Measurements from ENCODE around the gene FOSL2. TPM values are rescaled to one million over a fixed set of nuclear protein-coding genes. Genes with fewer than 3 reads are reported as not detected.

The FOSL2 gene
- total RNA-seq, 1 donor from 2014 or later = 185 TPM

DNA sequence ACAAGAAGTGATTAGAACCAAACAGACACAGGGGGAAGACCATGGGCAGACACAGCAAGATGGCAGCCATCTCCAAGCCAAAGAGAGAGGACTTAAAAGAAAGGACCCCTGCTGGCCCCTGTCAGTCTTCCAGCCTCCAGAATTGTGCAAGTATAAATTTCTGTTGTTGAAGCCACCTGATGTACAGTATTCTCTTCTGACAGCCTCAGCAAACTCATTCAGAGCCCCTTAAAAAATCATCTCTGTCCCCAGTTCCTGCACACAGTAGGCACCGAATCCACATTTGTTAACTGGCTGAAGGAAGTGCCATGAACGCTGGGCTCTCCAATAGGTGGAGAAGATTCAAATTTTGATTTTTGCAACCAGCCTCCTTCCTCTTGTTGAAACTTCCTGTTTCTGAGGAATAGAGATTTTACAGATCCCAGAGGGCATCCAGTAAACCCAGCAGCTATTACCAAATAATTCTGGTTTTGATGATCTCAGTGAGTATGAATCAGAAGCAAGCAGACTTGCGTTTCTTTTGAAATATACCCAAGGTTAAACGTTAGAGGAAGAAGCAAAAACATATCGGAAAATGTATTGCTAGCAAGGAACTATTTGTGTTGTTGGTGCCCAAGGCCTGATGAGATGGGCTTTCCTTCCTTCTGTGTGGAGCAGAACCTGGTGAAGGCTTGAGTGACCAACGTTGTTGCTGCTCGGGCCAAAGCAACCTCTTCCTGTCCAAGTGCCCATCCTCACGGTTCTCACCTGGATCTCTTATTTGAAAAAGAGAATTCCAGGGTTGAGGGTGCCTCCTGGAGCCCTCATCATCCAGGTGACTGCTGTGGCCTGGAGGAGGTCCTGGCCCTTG lies 55.5 kb downstream of the FOSL2 start:
- Histone ChIP-seq H3K27me3 (no peaks in the 10 kb centered on the region), H3K4me3 (no peak overlapping the region), H3K9me3 (no peaks in the 10 kb centered on the region), H3K36me3 (no peaks in the 10 kb centered on the region), H3K27ac (peak overlapping the region in 1 of 2 donors; percentile 19), H3K4me1 (no peaks in the 10 kb centered on the region)
- TF ChIP-seq, protein P1, sequence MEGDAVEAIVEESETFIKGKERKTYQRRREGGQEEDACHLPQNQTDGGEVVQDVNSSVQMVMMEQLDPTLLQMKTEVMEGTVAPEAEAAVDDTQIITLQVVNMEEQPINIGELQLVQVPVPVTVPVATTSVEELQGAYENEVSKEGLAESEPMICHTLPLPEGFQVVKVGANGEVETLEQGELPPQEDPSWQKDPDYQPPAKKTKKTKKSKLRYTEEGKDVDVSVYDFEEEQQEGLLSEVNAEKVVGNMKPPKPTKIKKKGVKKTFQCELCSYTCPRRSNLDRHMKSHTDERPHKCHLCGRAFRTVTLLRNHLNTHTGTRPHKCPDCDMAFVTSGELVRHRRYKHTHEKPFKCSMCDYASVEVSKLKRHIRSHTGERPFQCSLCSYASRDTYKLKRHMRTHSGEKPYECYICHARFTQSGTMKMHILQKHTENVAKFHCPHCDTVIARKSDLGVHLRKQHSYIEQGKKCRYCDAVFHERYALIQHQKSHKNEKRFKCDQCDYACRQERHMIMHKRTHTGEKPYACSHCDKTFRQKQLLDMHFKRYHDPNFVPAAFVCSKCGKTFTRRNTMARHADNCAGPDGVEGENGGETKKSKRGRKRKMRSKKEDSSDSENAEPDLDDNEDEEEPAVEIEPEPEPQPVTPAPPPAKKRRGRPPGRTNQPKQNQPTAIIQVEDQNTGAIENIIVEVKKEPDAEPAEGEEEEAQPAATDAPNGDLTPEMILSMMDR (IDR thresholded peaks at IDR 0.05) = no peak
- intact Hi-C loops (cut with DNase I) = loop anchor here (5.0 kb wide), 1 partner anchor 691 kb away; no protein-coding TSS in a partner anchor
- DNase-seq (ENCODE audit: low spot score in 2 of 2) = peak in 1 of 2 donors; percentile 62

DNA sequence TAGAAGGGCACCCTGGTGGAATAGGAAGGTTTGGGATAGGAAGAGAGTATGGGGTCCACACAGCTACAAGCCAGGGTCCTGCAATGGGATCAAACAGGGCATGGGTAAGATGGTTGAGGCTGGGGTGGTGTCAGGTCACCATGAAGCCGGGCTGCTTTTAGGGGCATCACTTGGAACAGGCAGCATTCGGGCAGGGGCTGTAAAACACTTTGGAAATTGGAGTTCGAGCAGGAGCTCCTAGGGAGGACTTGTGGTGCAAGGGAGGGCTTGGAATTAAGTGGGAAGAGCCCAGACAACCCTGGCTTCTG lies 56.1 kb downstream of the FOSL2 start:
- Histone ChIP-seq H3K27ac (peak overlapping the region in 1 of 2 donors; percentile 19), H3K4me3 (no peak overlapping the region), H3K4me1 (no peaks in the 10 kb centered on the region), H3K36me3 (no peaks in the 10 kb centered on the region), H3K27me3 (no peaks in the 10 kb centered on the region), H3K9me3 (no peaks in the 10 kb centered on the region)
- peak in 1 of 2 donors; percentile 52 for DNase-seq (ENCODE audit: low spot score in 2 of 2)
- TF ChIP-seq, protein P1 (IDR thresholded peaks at IDR 0.05) = no peak
- intact Hi-C loops (cut with DNase I) = loop anchor here (5.0 kb wide), 1 partner anchor 691 kb away; no protein-coding TSS in a partner anchor

DNA sequence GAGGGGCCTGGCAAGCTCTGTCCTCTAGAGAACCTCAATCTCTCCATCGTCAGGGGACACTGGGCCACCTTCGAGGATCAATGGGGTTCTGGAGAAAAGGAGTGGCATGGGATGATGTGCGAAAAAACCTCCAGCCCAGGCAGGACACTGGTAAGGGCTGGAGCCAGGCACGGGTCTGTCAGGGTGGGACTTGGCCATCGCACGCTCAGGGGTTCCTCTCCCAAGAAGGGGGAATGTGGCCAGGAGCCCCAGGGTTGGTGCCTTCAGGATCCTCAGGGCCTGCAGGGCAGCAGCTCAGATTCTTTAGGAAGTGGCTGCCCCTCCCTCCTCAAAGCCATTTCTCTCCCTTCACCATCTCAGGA lies 56.4 kb downstream of the FOSL2 start:
- Histone ChIP-seq H3K36me3 (no peaks in the 10 kb centered on the region), H3K27ac (no peak overlapping the region), H3K4me3 (no peak overlapping the region), H3K4me1 (no peaks in the 10 kb centered on the region), H3K27me3 (no peaks in the 10 kb centered on the region), H3K9me3 (no peaks in the 10 kb centered on the region)
- TF ChIP-seq, protein P1 (IDR thresholded peaks at IDR 0.05) = no peak
- intact Hi-C loops (cut with DNase I) = loop anchor here (5.0 kb wide), 1 partner anchor 692 kb away; no protein-coding TSS in a partner anchor
- peak in 1 of 2 donors; percentile 60 for DNase-seq (ENCODE audit: low spot score in 2 of 2)

DNA sequence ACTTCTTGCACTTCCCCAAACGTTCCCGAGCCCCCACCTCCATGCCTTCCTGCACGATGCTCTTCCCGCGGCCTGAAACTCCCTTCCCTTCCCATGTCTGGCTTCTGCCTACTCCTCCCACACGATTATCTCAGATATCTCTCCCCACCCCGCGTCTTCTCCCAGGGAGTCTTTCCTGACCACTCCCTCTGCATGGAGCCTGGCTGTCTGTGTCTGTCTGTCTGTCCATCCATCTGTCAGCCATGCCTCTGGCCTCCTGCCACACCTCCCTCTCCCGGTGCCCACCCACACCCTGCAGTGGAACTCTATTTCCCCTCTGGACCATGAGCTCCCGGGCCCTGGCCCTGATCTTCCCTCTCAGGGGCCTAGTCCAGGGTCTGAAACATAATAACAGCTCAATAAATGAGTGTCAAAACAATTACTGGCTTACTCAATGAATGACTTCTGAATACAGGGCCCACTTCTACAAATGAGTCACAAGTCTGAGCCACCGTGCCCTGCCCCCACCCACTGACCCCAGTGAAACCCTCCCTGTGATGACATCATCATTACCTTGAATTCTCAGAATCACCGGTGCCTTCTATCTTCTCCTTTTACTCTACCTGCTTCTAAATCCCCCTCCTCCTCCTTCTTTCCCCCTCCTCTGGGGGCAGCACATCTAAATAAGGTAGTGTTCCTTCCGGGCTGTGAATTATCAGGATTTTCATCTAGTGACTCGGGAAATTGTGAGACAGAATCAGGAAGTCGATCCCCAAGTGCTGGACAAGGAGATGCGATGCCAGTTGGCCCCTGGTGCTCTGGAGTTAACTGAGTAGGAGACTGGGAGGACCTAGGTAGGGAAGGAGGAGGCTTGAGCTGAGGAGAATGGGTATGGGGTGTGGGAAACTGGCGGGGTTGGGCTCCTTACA lies 57.1 kb downstream of the FOSL2 start:
- TF ChIP-seq, protein P1 (IDR thresholded peaks at IDR 0.05) = no peak
- Histone ChIP-seq H3K4me1 (no peaks in the 10 kb centered on the region), H3K27ac (no peak overlapping the region), H3K27me3 (no peaks in the 10 kb centered on the region), H3K4me3 (no peak overlapping the region), H3K9me3 (no peaks in the 10 kb centered on the region), H3K36me3 (no peaks in the 10 kb centered on the region)
- DNase-seq (ENCODE audit: low spot score in 2 of 2) = peak in 1 of 2 donors; percentile 61
- intact Hi-C loops (cut with DNase I) = loop anchor here (5.0 kb wide), 2 partner anchors 692 to 767 kb away; no protein-coding TSS in a partner anchor

DNA sequence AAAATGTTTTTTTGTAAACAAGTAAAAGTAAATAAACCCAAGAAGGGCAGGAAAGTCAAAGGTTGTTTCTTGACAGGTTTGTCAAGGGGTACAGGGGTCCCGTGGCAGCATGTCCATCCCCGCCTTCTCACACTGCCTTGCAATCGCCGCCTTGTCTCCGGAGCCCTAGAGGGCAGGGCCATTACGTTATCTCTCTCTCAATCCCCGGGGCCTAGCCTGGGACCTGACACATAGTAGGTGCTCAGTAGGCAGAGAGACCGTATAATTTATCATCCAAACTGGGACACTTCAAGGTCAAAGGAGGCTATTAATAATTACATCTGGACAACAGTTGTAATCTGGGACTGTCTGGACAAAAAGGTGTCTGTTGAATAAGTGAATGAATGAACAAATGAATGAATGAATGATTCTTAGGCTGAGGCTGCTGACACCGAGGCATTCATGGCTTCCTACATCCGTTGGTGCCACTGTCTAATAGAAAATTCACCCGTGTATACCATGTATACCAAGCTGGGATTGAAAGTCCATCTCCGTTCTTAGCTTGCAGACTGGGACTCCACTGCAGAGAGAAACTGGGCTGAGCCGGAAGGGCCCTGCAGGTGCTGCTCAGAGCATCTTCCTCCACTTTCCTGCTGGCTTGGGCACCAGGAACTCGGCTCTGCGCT lies 58.4 kb downstream of the FOSL2 start:
- DNase-seq (ENCODE audit: low spot score in 2 of 2) = peak in 1 of 2 donors; percentile 59
- no peaks in the 10 kb centered on the region for H3K4me1 ChIP-seq
- no peak overlapping the region for H3K27ac ChIP-seq
- H3K36me3 ChIP-seq = no peaks in the 10 kb centered on the region
- H3K27me3 ChIP-seq = no peaks in the 10 kb centered on the region
- H3K4me3 ChIP-seq = no peak overlapping the region
- intact Hi-C loops (cut with DNase I) = loop anchor here (5.0 kb wide), 1 partner anchor 769 kb away; no protein-coding TSS in a partner anchor
- TF ChIP-seq, protein P1 (IDR thresholded peaks at IDR 0.05) = no peak
- no peaks in the 10 kb centered on the region for H3K9me3 ChIP-seq

Measured in ascending aorta (tissue), 2 donors.